Adrenal gland (tissue), 12 donors: ENCODE results near the gene JUND. TPM values are rescaled to one million over a fixed set of nuclear protein-coding genes. Genes with fewer than 3 reads are reported as not detected.
A peak's percentile ranks its signal among the peaks of the same experiment; 100 is the strongest.

Experiments
- DNase-seq, 7 donors: peaks; one replicate each; pipeline ENCODE4 v3.0.0-alpha.2; 2019 to 2020
- H3K27ac ChIP-seq, 5 donors: fragments of 200-600 bp; sonication (generic) in 4 of 5; 1 replicate in 3 of 5; 2 replicates in 2 of 5; pipeline versions ENCODE4 v1.5.1 to v1.8.0; 2016 to 2020; ENCODE audit warnings: mild to moderate bottlenecking in 1 of 5
- H3K27me3 ChIP-seq: fragments of 200-600 bp; 2 replicates; pipeline ENCODE4 v1.8.0; 2021
- H3K36me3 ChIP-seq, 2 donors: fragments of 200-600 bp; replicated peaks in 1 of 2; 1 replicate in 1 of 2; 2 replicates in 1 of 2; pipeline versions ENCODE4 v1.5.1 to v1.8.0; 2018 to 2022
- H3K4me1 ChIP-seq, 2 donors: fragments of 200-600 bp; replicated peaks in 1 of 2; 1 replicate in 1 of 2; 2 replicates in 1 of 2; pipeline versions ENCODE4 v1.5.1 to v1.8.0; 2018 to 2021
- H3K4me3 ChIP-seq, 4 donors: fragments of 200-600 bp; sonication (generic) in 3 of 4; one replicate each; pipeline ENCODE4 v1.5.1; 2016 to 2018
- H3K9me3 ChIP-seq, 3 donors: fragments of 200-600 bp; sonication (generic) in 1 of 3; replicated peaks in 1 of 3; 1 replicate in 2 of 3; 2 replicates in 1 of 3; pipeline versions ENCODE4 v1.5.1 to v1.8.0; 2016 to 2021
- POLR2A ChIP-seq, 2 donors: fragments of 450-650 bp; IDR thresholded peaks; one replicate each; pipeline ENCODE4 v1.6.1; 2017; ENCODE audit warnings: antibody characterized with exemption in 2 of 2, mild to moderate bottlenecking in 2 of 2, moderate library complexity in 1 of 2
- WGBS, 4 donors: extraction: QIAGEN DNeasy Blood & Tissue Kit in 2 of 4; methylation state at CpG; one replicate each; pipeline versions ENCODE4 v1.1.5 to v1.1.7; 2013 to 2017; 5-methylcytosine and 5-hydroxymethylcytosine counted together
- intact Hi-C, 2 donors: fragments of 100-400 bp; cut with DNase I; formaldehyde crosslinking; loops; one replicate each; pipeline versions ENCODE4 v1.14.1 to v1.15.0; 2022 to 2023
- polyA plus RNA-seq, 3 donors: library from polyadenylated mRNA; stranded (reverse); fragments of 200-250 nt in 2 of 3; fragments of 350-450 nt in 1 of 3; fragmentation: Illumina TruSeq in 1 of 3; extraction: RNeasy Lipid Tissue Mini Kit (QIAGEN cat#74804) in 1 of 3; gene quantifications; one replicate each; pipeline ENCODE4 v1.2.3, GENCODE V29; 2013 to 2014
- total RNA-seq, 9 donors: library from RNA; depleted of rRNA in 4 of 9; stranded (reverse); fragments of >200 nt in 4 of 9; fragments of 120-200 nt in 1 of 9; fragmentation: NEBNext Ultra II Directional in 1 of 9; extraction: Animal tissue kit (Norgen Biotek cat#: 25700) in 1 of 9; gene quantifications; one replicate each; pipeline versions ENCODE4 v1.1.0 to v1.2.4, GENCODE V29; 2013 to 2023
- TF ChIP-seq, protein P1 (sequence below), 6 experiments: fragments of 450-650 bp in 4 of 6; fragments of 200-600 bp in 2 of 6; sonication (generic) in 1 of 6; IDR thresholded peaks; 1 replicate in 5 of 6; 2 replicates in 1 of 6; pipeline versions ENCODE4 v1.5.1 to v1.8.0; 2016 to 2021; ENCODE audit warnings: antibody characterized with exemption in 6 of 6, mild to moderate bottlenecking in 2 of 6, moderate library complexity in 1 of 6
- donor health status: healthy with polysubstance abuse.
- donor health status: Bipolar disorder and iron deficiency.
- donor health status: DM: yes; HTN: yes; CAD: no.
- donor health status: DM: no; HTN: no; CAD: no.
- donor health status: DM: no; HTN: no; CAD: no.
- donor health status: DM: yes; HTN: yes; CAD: no.

The JUND gene
- total and polyA plus RNA-seq, 12 donors, result 35.9 to 533 (median 242) TPM

DNA sequence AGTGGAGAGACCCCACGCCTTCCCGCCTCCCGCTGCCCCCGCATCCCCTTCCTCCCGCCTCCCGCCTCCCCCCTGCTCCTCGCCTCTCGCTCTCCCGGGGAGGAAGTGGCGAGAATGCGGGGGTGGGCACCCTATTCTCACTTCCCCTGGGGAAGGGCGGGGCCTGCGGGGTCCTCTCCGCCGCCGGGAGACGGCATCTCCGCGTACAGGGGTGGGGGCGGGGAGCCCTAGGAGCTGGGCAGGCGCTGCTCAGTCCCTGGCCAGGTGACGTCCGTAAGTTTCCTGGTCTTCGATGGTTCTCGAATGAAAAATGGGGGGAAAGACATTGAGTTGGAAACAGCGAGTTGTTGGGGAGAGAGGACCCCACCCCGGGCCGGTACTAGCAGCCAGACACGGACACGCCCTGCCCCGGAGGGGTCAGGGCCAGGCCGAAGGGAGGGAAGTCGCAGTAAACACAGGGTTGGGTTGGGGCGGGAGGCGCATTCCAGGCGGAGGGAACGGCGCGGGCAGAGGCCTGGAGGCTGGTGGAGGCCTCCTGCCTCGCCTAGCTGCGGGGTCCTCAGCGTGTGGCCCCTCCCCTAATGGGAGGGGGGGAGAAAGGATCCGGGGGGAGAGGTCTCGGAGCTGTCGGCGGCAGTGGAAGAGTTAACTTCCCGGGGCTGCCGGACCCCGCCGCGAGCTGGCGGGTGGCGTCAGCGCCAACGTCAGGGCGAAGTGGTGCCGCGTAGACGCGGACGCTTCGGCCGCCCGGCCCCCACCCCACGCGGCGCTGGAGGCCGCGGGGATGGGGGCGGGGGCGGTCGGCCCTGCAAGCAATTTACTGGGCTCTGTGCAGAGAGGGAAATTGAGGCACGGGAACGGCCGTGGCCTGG lies 10.4 kb upstream of the JUND start:
- no peaks in the 10 kb centered on the region for H3K27me3 ChIP-seq
- no peaks in the 10 kb centered on the region for H3K36me3 ChIP-seq
- peak; percentile 88 to 94 (median 91) for DNase-seq
- H3K4me1 ChIP-seq, result peaks cover 22 to 28% of the 10 kb centered on the region in 2 donors
- H3K4me3 ChIP-seq, result peak overlapping the region in 3 of 4 donors; percentile 69 to 82 (median 82)
- H3K9me3 ChIP-seq, result no peaks in the 10 kb centered on the region
- 0 to 2% (median 1%) methylated on average over 16 to 74 of the region's 75 CpGs for WGBS, 4 donors
- H3K27ac ChIP-seq, result peak overlapping the region; percentile 96 to 100 (median 98)
- intact Hi-C loops, result no loop called here
- TF ChIP-seq, protein P1, sequence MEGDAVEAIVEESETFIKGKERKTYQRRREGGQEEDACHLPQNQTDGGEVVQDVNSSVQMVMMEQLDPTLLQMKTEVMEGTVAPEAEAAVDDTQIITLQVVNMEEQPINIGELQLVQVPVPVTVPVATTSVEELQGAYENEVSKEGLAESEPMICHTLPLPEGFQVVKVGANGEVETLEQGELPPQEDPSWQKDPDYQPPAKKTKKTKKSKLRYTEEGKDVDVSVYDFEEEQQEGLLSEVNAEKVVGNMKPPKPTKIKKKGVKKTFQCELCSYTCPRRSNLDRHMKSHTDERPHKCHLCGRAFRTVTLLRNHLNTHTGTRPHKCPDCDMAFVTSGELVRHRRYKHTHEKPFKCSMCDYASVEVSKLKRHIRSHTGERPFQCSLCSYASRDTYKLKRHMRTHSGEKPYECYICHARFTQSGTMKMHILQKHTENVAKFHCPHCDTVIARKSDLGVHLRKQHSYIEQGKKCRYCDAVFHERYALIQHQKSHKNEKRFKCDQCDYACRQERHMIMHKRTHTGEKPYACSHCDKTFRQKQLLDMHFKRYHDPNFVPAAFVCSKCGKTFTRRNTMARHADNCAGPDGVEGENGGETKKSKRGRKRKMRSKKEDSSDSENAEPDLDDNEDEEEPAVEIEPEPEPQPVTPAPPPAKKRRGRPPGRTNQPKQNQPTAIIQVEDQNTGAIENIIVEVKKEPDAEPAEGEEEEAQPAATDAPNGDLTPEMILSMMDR (IDR thresholded peaks at IDR 0.05), result no peak
- peak; percentile 67 to 75 for TF ChIP-seq POLR2A (IDR thresholded peaks at IDR 0.05)

DNA sequence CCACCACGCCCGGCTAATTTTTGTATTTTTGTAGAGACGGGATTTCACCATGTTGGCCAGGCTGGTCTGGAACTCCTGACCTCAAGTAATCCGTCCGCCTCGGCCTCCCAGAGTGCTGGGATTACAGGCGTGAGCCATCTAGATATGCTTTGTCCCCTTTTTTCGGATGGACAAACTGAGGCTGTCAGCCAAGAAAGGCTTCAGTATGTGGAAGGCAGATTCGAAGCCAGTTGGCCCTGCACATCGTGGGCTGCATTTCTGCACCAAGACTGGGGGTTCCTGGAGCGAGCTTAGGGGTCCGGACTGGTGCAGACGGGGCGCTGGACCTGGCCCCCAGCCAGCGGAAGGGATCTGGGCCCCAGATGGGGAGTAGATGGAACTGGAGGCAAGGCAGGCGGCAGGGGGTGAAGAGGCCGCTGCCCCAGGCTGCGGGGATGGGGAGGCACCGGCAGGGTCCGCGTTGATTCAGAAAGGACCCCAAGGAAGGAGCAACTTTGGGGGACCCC lies 9.7 kb upstream of the JUND start:
- no peak for TF ChIP-seq POLR2A (IDR thresholded peaks at IDR 0.05)
- TF ChIP-seq, protein P1 (IDR thresholded peaks at IDR 0.05), result no peak
- peaks cover 26 to 35% of the 10 kb centered on the region in 2 donors for H3K4me1 ChIP-seq
- no peaks in the 10 kb centered on the region for H3K27me3 ChIP-seq
- H3K9me3 ChIP-seq, result no peaks in the 10 kb centered on the region
- H3K4me3 ChIP-seq, result peak overlapping the region in 2 of 4 donors; percentile 69 to 82
- H3K27ac ChIP-seq, result peak overlapping the region; percentile 96 to 100 (median 98)
- WGBS, 4 donors, result 51 to 64% (median 57%) methylated on average over 12 to 21 of the region's 21 CpGs
- intact Hi-C loops, result no loop called here
- peak in 4 of 7 donors; percentile 34 to 66 (median 55) for DNase-seq
- H3K36me3 ChIP-seq, result no peaks in the 10 kb centered on the region

DNA sequence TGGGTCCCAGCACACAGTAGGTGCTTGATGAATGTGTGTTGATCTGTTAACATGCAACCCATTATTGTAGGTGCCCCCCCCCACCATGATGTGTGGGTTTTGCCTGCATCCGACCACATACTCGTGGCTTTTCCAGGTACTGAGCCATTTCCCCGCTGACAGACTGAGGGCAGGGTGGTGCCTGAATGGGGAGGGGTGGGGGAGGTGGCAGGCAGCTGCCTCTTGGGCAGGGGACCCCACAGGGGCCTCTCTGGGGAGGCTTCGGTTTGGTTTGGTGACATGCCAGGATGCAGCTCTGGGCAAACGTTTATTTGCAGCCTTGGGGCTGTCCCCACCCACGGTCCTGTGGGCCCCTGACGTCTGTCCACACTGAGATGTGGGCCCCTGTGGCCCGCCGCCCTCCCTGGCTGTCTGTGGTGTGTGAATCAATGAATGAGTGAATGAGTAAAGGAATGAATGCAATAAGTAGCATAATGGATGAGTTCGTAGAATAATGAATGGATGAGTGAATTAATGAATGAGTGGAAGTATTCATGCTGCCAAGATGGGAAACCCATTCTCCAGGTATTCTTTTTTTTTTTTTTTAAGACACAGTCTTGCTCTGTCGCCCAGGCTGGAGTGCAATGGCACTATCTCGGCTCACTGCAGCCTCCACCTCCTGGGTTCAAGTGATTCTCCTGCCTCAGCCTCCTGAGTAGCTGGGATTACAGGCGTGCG lies 9.0 kb upstream of the JUND start:
- Histone ChIP-seq H3K4me3 (no peak overlapping the region), H3K27me3 (no peaks in the 10 kb centered on the region), H3K9me3 (no peaks in the 10 kb centered on the region), H3K27ac (peak overlapping the region; percentile 96 to 100 (median 98)), H3K4me1 (peaks cover 26 to 39% of the 10 kb centered on the region in 2 donors), H3K36me3 (no peaks in the 10 kb centered on the region)
- no peak for TF ChIP-seq POLR2A (IDR thresholded peaks at IDR 0.05)
- TF ChIP-seq, protein P1 (IDR thresholded peaks at IDR 0.05), result no peak
- 37 to 43% (median 41%) methylated on average over 10 to 14 of the region's 14 CpGs for WGBS, 4 donors
- DNase-seq, result peak in 4 of 7 donors; percentile 49 to 76 (median 62)
- intact Hi-C loops, result no loop called here
